HG03159 (cell line): ENCODE measurements around the gene SHISA5.

Experiments
- ATAC-seq: cut with Tn5 transposase; IDR thresholded peaks from one replicate; pipeline ENCODE4 v1.9.1; 2021; ENCODE audit warnings: mild to moderate bottlenecking, moderate library complexity; ENCODE audit not compliant: unreplicated experiment

SHISA5 gene

DNA sequence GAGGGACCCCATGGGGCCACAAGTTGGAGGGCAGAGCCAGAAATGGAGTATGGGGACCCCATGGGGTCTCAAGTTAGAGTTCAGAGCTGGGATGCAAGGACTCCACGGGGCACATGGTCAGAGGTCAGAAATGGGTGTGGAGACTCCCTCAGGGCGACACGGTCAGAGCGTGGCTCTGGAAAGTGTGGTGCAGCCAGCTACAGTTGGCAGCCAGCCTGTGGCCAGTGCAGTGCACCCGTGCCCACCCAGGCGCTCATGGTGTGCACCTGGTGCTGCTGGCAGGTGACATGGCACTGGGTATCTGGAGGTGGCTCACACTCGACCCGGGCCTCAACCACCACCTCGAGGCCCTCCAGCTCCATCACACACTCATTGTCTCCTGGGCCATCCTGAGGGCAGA, 85.3 kb downstream of the SHISA5 start:
- no peak for ATAC-seq

DNA sequence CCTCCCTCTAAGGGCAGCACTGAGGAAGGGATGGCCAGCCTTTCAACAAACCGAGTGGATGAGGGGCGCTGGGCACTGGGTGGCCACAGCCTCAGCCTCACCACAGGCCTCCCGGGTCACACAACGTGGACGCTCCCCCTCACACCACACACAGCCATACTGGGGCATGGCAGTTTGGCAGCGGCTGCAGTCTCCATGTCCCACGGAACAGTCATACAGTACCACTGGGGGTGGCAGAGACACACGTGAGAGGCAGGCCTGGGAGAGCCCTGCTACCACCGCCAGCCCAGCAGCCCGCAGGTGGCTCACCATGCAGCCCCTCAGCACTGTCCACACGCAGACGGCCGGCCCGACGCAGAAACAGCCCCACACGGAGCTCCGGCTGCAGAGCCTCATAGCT, 85.8 kb downstream of the SHISA5 start:
- ATAC-seq, result no peak
